22Rv1 (cell line): ENCODE measurements around the gene SLC18B1.

ENCODE experiments used
- H3K27ac ChIP-seq: fragments of 450-650 bp; 2 replicates; pipeline ENCODE4 v1.5.1; 2017
- CTCF ChIP-seq: fragments of 450-650 bp; IDR thresholded peaks from 2 replicates; pipeline ENCODE4 v1.5.1; 2017; ENCODE audit warnings: mild to moderate bottlenecking
- ZFX ChIP-seq: fragments of 450-650 bp; IDR thresholded peaks from 2 replicates; pipeline ENCODE4 v1.6.1; 2017; ENCODE audit warnings: antibody characterized with exemption, borderline replicate concordance

The SLC18B1 gene

GRCh38 chr6:132812756-132813172, 14.3 kb upstream of the SLC18B1 start:
- no peak for TF ChIP-seq CTCF
- no peak for TF ChIP-seq ZFX
- H3K27ac ChIP-seq = peak overlapping the region; percentile 95

GRCh38 chr6:132812255-132812732, 13.9 kb upstream of the SLC18B1 start:
- TF ChIP-seq CTCF (no peak), ZFX (no peak)
- peak overlapping the region; percentile 95 for H3K27ac ChIP-seq

GRCh38 chr6:132811276-132811675, 12.8 kb upstream of the SLC18B1 start:
- no peak for TF ChIP-seq ZFX
- no peak for TF ChIP-seq CTCF
- no peak overlapping the region for H3K27ac ChIP-seq

DNA sequence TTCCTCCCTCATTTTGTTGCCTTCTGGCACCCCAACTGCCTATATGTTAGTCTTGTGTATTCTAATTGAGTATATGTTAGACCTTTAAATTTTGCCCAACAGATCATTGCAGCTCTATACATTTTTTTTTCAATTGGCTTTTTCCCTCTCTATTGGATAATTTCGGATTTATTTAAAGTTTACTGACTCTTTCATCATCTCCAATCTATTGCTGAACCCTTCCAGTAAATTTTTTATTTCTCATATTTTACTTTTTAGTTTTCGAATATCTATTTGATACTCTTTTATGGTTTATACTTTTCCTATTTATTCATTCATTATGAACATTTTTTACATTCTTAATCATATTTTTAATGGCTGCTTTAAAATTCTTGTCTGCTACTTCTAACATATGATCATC, 7.1 kb upstream of the SLC18B1 start:
- no peak overlapping the region for H3K27ac ChIP-seq
- TF ChIP-seq CTCF = no peak
- no peak for TF ChIP-seq ZFX

GRCh38 chr6:132804251-132804650, 5.8 kb upstream of the SLC18B1 start:
- H3K27ac ChIP-seq = no peak overlapping the region
- no peak for TF ChIP-seq CTCF
- no peak for TF ChIP-seq ZFX

- TF ChIP-seq CTCF = no peak
- no peak for TF ChIP-seq ZFX
- H3K27ac ChIP-seq = no peak overlapping the region
Observed at GRCh38 chr6:132800656-132801055, 2.2 kb upstream of the SLC18B1 start.

DNA sequence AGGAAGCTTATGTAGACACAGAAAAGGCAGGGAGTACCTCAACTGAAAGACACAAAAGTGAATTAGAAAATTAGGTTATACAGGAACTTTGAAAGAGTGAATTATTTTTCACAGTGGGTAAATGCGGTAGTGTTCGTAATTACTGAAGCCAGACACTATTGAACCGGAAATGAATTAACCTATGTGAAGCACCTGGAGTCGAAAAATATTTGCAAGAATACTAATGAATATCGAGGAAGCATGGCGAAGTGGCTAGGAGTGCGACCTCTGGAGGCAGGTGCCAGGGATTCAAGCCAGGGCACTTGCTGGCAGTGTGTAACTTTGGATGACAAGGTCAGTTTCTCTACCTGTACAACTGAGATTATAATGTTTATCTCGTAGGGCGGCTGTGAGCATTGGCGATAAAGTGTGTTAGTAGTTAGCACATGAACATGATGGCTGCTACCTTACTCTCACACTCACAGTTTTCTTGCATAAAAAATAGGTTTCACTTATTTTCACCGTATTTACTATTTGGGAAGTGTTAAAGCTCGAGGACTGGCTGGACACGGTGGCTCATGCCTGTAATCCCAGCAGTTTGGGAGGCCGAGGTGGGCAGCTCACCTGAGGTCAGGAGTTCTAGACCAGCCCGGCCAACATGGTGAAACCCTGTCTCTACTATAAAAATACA, 567 bp upstream of the SLC18B1 start:
- H3K27ac ChIP-seq = no peak overlapping the region
- TF ChIP-seq ZFX (no peak), CTCF (peak; percentile 93)
